ENCODE results near the gene STPG3. TPM values are rescaled to one million over a fixed set of nuclear protein-coding genes. Genes with fewer than 3 reads are reported as not detected.

STPG3 gene
- total and polyA plus RNA-seq, 7 donors, result 0.08 TPM; not detected in 6

DNA sequence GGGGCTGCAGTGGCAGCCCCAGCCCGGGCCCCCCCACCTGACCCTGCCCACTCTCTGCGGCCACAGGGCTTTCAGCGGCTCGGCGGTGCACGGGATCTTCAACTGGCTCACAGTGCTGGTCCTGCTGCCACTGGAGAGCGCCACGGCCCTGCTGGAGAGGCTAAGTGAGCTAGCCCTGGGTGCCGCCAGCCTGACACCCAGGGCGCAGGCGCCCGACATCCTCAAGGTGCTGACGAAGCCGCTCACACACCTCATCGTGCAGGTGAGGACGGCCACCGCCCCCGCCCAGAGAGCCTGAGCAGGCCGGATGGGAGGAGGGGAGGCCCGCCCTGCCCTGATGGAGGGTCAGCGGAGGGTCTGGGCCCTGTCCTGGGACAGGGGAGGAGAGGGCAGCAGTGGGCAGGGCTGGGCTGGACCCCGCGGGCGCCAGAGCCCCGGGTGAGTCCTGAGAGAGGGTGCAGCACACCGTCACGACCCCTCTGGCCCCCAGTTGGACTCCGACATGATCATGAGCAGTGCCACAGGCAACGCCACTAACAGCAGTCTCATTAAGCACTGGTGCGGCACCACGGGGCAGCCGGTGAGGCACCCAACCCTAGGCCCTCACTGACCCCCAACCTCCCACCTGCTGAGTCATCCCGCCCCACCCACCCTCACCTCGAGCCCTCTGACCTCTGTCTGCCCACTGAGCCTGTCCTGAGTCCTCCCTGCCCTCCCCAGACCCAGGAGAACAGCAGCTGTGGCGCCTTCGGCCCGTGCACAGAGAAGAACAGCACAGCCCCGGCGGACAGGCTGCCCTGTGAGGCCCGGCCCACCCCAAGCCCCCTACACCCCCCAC is 17.7 kb upstream of the STPG3 start:
- no peak overlapping the region for H3K4me3 ChIP-seq
- H3K4me1 ChIP-seq, result peaks cover 23% of the 10 kb centered on the region
- ATAC-seq (no peak), DNase-seq (no peak)
- peaks cover 0 to 20% (median 15%) of the 10 kb centered on the region in 3 donors for H3K27me3 ChIP-seq (ENCODE audit: insufficient read depth in 3 of 3, low read length in 2 of 3)
- no peaks in the 10 kb centered on the region for H3K9me3 ChIP-seq
- WGBS, 3 donors, result 73 to 83% (median 74%) methylated on average over 23 to 40 of the region's 40 CpGs
- H3K27ac ChIP-seq, result no peak overlapping the region
- no peaks in the 10 kb centered on the region for H3K36me3 ChIP-seq (ENCODE audit: insufficient read depth in 1 of 2, low read depth in 1 of 2)
- intact Hi-C loops (cut with DNase I), result no loop called here
- TF ChIP-seq, protein P1, sequence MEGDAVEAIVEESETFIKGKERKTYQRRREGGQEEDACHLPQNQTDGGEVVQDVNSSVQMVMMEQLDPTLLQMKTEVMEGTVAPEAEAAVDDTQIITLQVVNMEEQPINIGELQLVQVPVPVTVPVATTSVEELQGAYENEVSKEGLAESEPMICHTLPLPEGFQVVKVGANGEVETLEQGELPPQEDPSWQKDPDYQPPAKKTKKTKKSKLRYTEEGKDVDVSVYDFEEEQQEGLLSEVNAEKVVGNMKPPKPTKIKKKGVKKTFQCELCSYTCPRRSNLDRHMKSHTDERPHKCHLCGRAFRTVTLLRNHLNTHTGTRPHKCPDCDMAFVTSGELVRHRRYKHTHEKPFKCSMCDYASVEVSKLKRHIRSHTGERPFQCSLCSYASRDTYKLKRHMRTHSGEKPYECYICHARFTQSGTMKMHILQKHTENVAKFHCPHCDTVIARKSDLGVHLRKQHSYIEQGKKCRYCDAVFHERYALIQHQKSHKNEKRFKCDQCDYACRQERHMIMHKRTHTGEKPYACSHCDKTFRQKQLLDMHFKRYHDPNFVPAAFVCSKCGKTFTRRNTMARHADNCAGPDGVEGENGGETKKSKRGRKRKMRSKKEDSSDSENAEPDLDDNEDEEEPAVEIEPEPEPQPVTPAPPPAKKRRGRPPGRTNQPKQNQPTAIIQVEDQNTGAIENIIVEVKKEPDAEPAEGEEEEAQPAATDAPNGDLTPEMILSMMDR (IDR thresholded peaks at IDR 0.05), result no peak

DNA sequence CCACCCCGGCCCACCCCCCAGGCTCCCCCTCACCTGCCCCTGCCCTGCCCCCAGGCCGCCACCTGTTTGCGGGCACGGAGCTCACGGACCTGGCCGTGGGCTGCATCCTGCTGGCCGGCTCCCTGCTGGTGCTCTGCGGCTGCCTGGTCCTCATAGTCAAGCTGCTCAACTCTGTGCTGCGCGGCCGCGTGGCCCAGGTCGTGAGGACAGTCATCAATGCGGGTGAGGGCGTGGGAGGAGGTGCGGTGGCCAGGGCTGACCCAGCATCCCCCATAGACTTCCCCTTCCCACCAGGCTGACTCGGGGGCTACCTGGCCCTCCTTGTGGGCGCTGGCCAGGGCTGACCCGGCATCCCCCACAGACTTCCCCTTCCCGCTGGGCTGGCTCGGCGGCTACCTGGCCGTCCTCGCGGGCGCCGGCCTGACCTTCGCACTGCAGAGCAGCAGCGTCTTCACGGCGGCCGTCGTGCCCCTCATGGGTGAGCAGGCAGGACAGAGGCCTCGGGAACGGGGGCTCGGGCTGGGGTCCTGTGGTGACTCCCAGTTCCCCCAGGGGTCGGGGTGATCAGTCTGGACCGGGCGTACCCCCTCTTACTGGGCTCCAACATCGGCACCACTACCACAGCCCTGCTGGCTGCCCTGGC is 16.9 kb upstream of the STPG3 start:
- TF ChIP-seq, protein P1 (IDR thresholded peaks at IDR 0.05), result no peak
- 51 to 74% (median 64%) methylated on average over 27 to 40 of the region's 40 CpGs for WGBS, 3 donors
- no peak for ATAC-seq
- peaks cover 30% of the 10 kb centered on the region for H3K4me1 ChIP-seq
- DNase-seq, result no peak
- intact Hi-C loops (cut with DNase I), result no loop called here
- H3K9me3 ChIP-seq, result no peaks in the 10 kb centered on the region
- H3K4me3 ChIP-seq, result no peak overlapping the region
- H3K27me3 ChIP-seq (ENCODE audit: insufficient read depth in 3 of 3, low read length in 2 of 3), result peaks cover 0 to 15% (median 13%) of the 10 kb centered on the region in 3 donors
- no peak overlapping the region for H3K27ac ChIP-seq
- no peaks in the 10 kb centered on the region for H3K36me3 ChIP-seq (ENCODE audit: insufficient read depth in 1 of 2, low read depth in 1 of 2)

DNA sequence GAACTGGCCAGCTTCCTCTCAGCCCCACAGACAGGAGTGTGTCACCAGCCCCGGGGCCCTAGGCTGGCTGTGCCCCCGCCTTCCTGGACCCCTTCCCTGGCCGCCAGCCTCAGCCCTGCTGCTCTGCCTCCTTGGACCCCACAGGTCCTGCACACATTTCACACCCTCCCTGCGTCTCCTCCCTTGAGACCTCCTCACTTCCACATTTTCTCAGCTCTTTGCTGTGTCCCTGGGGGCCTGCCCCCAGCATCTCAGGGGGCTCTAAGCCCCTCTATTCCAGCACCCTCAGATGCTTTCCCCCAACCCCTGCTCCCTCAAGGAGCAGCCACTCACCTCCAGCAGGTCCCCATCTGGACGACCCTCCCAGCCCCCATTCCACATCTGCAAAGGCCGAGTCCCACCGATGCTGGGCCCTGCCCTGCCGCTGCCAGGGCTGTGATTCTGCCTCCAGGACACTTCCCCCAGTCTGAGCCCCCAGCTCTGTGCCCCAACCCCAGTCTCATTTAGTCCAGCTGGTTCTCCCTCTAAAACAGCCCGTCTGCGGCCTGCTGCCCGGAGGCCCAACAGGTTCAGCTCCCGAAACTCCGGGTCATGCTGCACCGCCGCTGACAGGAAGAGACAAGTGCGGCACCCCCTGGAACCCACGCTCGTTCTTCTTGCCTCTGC is 16.2 kb upstream of the STPG3 start:
- intact Hi-C loops (cut with DNase I), result no loop called here
- 67 to 84% (median 74%) methylated on average over 16 to 18 of the region's 18 CpGs for WGBS, 3 donors
- H3K4me3 ChIP-seq, result no peak overlapping the region
- no peak overlapping the region for H3K27ac ChIP-seq
- no peak for DNase-seq
- TF ChIP-seq, protein P1 (IDR thresholded peaks at IDR 0.05), result no peak
- no peaks in the 10 kb centered on the region for H3K36me3 ChIP-seq (ENCODE audit: insufficient read depth in 1 of 2, low read depth in 1 of 2)
- ATAC-seq, result no peak
- peaks cover 0 to 15% (median 6%) of the 10 kb centered on the region in 3 donors for H3K27me3 ChIP-seq (ENCODE audit: insufficient read depth in 3 of 3, low read length in 2 of 3)
- no peaks in the 10 kb centered on the region for H3K9me3 ChIP-seq
- H3K4me1 ChIP-seq, result peaks cover 37% of the 10 kb centered on the region

DNA sequence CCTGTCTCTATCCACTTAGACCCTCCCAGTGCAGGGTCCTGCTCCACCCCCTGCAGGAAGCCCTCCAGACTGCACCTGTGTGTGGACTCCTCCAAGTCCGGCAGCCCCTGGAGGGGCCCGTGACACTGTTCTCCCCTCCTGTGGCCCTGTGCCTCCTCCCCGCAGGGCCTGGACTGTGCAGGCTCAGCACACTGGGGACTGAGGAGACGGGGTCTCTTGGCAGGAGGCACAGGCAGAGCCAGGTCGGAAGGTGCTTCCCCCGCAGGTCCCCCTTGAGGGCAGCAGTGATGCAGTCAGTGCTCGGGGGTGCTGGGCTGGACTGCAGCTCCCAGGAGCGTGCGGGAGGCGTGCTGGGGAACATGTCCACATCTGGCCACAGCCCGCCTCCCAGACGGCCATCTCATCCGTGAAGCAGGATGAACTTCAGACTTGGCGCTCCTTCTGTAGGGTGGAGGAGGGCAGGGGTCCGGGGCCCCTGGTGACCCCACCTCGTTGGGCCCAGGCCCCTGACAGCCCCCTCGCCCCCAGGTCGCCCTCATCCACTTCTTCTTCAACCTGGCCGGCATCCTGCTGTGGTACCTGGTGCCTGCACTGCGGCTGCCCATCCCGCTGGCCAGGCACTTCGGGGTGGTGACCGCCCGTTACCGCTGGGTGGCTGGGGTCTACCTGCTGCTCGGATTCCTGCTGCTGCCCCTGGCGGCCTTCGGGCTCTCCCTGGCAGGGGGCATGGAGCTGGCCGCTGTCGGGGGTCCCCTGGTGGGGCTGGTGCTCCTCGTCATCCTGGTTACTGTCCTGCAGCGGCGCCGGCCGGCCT is 15.5 kb upstream of the STPG3 start:
- DNase-seq (no peak), ATAC-seq (no peak)
- Histone ChIP-seq H3K27ac (no peak overlapping the region), H3K36me3 (ENCODE audit: insufficient read depth in 1 of 2, low read depth in 1 of 2) (no peaks in the 10 kb centered on the region), H3K9me3 (no peaks in the 10 kb centered on the region), H3K27me3 (ENCODE audit: insufficient read depth in 3 of 3, low read length in 2 of 3) (peaks cover 0 to 15% (median 0%) of the 10 kb centered on the region in 3 donors), H3K4me3 (peak overlapping the region; percentile 59), H3K4me1 (peaks cover 37% of the 10 kb centered on the region)
- 63 to 71% (median 66%) methylated on average over 26 to 35 of the region's 35 CpGs for WGBS, 3 donors
- TF ChIP-seq, protein P1 (IDR thresholded peaks at IDR 0.05), result no peak
- intact Hi-C loops (cut with DNase I), result no loop called here
